ENCODE data around the gene PKMYT1.

The PKMYT1 gene

DNA sequence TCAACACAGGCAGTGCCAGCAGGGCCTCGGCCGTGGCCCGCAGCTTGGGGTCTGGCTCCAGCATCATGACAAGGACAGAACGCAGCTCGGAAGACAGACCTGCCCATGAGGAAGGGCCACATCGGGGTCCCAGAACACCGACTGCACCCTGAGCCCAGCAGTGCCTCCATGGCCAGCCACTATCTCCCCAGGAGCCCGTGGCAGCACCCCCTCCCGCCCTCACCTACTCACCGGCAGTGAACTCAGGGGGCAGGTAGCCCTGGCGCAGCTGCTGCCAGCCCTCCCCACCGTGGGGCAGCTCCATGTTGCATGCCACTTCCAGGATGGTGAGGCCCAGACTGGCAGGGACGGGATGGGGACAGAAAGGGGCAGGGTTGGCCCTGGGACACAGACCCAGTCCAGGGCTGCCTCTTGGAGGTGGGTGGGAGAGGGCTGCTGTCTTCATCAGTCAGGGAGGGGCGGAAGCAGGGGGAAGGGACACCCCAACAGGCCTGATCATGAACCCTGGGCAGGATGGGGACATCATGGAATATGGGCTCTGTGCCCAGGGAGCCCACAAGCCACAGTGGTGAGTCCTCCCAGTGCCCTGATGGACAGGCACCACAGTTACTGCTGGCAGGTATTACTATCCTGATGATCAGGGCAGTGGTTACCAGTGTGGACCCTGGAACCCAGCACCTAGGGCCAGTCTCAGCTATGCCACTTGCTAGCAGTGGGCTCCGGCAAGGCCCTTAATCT, 5.8 kb downstream of the PKMYT1 start:
- Mint-ChIP-seq H3K27me3 (no peaks in the 10 kb centered on the region), H3K4me3 (no peak overlapping the region), H3K4me1 (peaks cover 51% of the 10 kb centered on the region), H3K27ac (no peak overlapping the region), H3K9me3 (no peaks in the 10 kb centered on the region)
- ATAC-seq (no peak), DNase-seq (no peak)

DNA sequence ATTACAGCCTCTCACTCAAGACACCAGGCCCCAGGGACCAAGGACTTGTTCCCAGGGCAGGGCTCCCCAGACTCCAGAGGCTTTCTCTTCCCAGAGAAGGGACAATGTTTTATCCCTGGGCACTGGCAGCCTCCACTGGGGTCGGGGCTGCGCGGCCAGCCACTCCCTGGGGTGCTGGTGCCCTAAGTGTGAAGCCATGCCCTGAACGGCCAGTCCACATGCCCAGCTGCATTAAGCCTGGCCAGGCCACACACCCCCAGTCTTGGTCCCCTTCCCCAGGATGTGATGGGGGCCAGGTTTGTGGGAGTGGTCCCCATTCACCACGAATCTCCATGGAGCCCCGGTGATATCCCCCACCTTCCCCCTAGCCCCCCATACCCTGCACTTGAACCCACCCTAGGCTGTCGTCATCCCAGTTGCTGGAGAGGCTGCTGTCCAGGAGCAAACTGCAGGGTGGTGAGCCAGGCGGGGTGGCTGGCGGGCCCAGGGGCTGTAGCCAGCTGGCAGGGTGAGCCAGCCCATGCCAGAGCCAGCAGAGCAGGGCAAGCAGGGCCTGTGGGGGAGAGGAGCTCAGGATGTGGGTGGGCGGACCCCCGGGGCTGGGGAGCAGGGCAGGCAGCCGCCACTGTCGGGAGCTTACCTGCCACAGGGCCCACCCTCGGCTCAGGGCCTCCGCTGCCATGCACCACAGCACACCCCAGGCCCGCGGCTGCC, 6.5 kb downstream of the PKMYT1 start:
- no peaks in the 10 kb centered on the region for H3K9me3 Mint-ChIP-seq

DNA sequence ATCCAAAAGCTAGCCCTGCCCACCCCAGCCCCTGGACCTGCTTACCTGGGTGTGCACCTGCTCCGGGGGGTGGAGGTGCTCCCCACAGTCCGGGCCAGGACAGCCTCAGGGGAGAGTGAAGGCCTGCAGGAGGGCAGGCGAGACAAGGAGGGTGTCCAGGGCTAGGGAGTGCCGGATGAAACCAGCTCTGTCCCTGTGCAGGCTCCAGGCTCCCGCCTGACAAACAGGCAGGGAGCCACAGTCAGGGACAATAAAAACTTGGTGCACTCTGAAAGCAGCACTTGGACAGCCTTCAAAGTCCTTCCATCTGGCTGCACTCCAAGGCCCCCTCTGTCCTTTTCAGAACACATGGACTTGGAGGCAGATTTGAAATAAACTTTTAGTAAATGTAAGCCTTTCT, 7.2 kb downstream of the PKMYT1 start:
- Mint-ChIP-seq H3K27me3 (peaks cover 7% of the 10 kb centered on the region), H3K4me3 (no peak overlapping the region), H3K27ac (no peak overlapping the region), H3K9me3 (no peaks in the 10 kb centered on the region), H3K4me1 (peaks cover 54% of the 10 kb centered on the region)
- ATAC-seq, result no peak
- DNase-seq, result no peak

More for the DNA sequence above, 6.5 kb downstream of the PKMYT1 start:
- ATAC-seq (no peak), DNase-seq (no peak)
- Mint-ChIP-seq H3K27me3 (peaks cover under 1% of the 10 kb centered on the region), H3K27ac (no peak overlapping the region), H3K4me1 (peaks cover 49% of the 10 kb centered on the region), H3K4me3 (no peak overlapping the region)

DNA sequence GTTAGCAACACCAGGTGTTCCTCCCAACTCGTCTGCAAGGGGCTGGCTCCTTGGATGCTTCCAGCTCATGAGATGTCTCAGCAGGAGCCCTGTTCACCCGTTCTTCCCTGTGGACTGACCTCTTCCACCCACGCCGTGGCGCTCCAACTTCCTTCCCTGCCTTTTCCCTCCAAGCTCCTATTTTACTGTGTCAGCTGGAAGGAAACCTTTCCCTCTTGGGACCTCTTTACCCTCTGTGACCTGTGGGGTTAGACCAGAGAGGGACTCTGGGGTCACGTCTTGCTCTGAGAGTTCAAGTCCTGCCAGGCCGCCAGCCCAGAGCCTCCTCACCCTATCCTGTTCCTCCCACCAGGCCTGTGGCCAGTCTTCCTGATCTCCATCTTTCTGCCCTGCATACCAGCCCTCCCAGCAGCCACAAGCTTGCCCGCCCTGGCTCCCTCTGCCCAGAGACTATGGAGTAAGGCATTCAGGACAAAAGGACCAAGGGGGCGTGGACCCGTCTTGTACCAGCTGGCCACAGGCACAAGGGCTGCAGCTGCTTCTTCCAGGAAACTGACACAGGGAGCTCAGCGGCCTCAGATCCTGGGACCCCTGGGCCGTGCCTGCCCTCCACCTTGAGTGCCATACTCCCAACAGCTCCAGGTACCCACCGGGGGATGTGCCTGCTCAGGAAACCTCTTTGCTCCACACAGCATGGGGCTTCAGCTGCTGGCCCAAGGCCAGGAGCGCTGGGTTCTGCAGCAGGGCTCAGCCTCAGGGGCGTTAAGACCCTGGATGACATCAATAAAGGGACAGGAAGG, 8.1 kb downstream of the PKMYT1 start:
- Mint-ChIP-seq H3K9me3 (no peaks in the 10 kb centered on the region), H3K4me3 (no peak overlapping the region), H3K4me1 (peaks cover 50% of the 10 kb centered on the region), H3K27me3 (peaks cover 16% of the 10 kb centered on the region), H3K27ac (peak overlapping the region; percentile 28 to 69)
- ATAC-seq (no peak), DNase-seq (no peak)

DNA sequence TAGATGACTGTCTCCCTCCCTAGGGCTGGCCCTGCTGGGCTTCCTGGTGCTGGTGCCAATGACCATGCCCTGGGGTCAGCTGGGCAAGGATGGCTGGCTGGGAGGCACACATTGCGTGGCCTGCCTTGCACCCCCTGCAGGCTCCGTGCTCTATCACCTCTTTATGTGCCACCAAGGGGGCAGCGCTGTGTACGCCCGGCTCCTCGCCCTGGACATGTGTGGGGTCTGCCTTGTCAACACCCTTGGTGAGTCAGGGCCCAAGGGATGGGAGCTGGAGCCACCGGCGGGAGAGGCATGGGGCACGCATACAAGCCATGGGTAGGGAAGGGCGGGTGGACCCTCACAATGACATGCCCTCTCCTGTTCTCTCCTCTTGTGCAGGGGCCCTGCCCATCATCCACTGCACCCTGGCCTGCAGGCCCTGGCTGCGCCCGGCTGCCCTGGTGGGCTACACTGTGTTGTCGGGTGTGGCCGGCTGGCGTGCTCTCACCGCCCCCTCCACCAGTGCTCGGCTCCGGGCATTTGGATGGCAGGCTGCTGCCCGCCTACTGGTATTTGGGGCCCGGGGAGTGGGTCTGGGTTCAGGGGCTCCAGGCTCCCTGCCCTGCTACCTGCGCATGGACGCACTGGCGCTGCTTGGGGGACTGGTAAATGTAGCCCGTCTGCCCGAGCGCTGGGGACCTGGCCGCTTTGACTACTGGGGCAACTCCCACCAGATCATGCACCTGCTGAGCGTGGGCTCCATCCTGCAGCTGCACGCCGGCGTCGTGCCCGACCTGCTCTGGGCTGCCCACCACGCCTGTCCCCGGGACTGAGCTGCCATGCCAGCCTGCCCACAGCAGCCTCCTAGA, 8.9 kb downstream of the PKMYT1 start:
- Mint-ChIP-seq H3K4me1 (peaks cover 41% of the 10 kb centered on the region), H3K27ac (peak overlapping the region in 1 of 2 donors; percentile 87), H3K4me3 (peak overlapping the region; percentile 73 to 86), H3K27me3 (peaks cover 19% of the 10 kb centered on the region), H3K9me3 (no peaks in the 10 kb centered on the region)
- no peak for ATAC-seq
- no peak for DNase-seq

DNA sequence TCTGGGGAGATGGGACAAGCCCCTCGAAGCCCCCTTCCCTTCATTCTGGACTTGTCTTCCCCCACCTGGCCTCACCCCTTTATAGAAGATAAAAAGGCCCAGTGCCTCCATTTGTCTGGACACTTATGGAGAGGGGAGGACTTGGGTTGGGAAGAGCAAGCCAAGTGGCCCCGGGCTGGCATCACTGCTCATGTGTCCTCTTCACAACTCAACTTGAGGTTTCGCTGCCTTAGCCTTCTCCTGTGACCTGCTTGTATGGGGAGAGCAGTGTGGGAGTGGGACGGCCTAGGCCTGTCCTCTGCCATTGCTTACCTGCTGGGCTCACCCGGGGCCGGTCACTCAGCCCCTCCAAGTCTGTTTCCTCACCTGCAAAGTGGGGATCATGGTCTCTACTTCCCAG, 9.7 kb downstream of the PKMYT1 start:
- Mint-ChIP-seq H3K27ac (peak overlapping the region in 1 of 2 donors; percentile 87), H3K4me1 (peaks cover 43% of the 10 kb centered on the region), H3K9me3 (no peaks in the 10 kb centered on the region), H3K27me3 (peaks cover 27% of the 10 kb centered on the region), H3K4me3 (peak overlapping the region; percentile 73 to 86)
- DNase-seq (no peak), ATAC-seq (no peak)

DNA sequence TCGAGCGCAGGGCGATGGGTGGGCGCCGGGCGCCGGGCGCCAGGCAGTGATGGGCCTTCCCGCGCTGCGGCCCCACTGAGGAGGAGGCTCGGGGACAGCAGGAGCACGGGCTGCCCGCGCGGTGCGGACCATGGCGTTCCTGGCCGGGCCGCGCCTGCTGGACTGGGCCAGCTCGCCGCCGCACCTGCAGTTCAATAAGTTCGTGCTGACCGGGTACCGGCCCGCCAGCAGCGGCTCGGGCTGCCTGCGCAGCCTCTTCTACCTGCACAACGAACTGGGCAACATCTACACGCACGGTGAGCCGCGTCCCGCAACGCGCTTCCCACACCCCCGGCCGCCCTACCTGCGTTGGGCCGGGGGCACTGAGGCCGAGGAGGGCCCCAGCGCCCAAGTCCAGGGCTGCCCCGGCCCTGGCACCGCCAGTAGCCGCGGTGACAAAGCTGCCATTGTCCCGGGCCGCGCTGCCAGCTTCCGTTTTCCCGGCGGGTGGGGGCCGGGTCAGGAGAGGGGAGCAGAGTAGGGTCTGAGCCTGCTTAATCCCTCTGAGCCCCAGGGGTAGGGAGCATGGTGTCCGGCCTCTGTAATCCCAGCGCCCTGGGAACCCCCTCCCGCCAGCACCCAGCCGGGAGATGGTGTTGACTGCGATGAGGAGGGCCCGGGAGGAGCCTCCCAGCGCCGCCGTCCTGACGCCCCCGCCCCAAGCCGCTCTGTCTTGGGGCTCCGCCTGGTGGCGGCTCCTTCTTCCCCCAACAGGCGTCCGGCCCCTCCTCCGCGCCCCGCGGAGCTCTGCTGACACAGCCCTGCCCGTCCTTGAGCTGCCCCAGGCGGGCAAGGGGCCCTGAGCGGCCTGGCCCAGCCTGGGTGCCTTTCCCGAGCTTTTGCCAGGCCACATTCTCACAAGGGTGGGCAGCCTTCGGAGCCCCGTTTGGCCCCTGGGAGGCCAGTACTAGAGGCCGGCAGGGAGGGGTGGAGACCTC, 10.4 kb downstream of the PKMYT1 start:
- H3K27me3 Mint-ChIP-seq, result peaks cover 34% of the 10 kb centered on the region
- no peaks in the 10 kb centered on the region for H3K9me3 Mint-ChIP-seq
- peak; percentile 84 to 88 for DNase-seq
- peak overlapping the region in 1 of 2 donors; percentile 63 for H3K27ac Mint-ChIP-seq
- peak overlapping the region; percentile 73 to 86 for H3K4me3 Mint-ChIP-seq
- H3K4me1 Mint-ChIP-seq, result peaks cover 50% of the 10 kb centered on the region
- peak; percentile 77 for ATAC-seq

DNA sequence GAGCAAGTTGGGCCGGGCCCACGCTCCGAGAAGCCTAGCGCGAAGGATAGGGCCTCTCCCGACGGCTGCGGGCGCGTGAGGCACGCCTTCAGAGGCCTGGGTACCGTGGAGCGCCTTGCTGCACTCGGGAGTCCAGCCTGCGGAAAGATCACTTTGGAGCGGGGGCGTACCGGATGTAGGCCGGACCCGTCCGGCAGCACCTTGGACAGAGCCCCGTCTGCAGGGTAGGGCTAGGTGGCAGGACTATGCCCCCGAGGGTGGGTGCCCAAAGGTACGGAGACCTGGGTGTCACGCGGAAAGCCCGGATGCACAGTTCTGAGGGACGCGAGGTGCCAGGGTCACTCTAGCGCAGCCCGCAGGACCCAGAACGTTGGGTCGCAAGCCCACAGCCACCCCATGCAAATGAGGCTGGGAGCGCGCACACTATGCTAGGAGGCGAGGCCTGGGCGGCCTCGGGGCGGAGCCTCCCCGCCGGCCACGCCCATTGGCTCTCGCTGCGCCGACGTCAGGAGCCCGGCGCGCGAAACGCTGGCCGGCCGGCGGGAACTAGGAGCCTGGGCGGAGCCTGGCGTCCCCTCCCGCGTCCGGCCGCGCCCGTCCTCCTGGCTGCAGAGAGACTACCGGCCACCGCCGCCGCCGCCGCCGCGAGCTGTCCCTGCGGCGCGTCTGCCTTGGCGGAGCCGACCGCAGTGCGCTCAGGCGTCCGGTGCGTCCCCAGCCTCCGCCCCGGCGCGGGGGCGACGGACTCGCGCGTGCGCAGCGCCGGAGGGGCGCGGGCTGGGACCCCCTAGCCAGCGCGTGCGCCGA, 11.3 kb downstream of the PKMYT1 start, which contains the start of gene PAQR4:
Gene PAQR4, plus strand, starts transcription at position 611 of the 807 bp plus-strand sequence. CDS start 327 bp downstream, outside the sequence.
- Mint-ChIP-seq H3K27ac (peak within 1 kb of the TSS in 1 of 2 donors; percentile 91), H3K4me1 (peaks cover 59% of the 10 kb centered on the region), H3K27me3 (peaks cover 43% of the 10 kb centered on the region), H3K4me3 (peak within 1 kb of the TSS; percentile 77 to 86), H3K9me3 (no peaks in the 10 kb centered on the region)
- peak; percentile 88 to 89 for DNase-seq
- peak; percentile 82 for ATAC-seq

DNA sequence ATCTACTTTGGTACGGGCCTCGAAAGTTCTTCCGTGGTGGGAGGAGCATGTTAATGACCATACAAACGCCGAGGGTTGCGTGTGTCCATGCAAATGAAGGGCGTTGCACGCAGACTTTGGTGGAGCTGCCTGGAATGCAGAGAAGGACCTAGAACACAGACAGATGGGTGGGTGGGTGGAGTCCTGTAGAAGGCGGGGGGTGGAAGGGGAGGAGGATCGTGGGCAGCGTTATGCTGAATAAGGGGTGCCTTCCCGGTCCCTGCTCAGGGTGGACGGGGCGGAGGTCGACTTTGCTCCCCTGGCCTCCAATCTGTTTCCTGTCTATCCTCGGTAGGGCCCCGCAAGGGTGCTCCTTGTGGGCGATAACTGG, 11.9 kb downstream of the PKMYT1 start:
- H3K27ac Mint-ChIP-seq, result peak overlapping the region in 1 of 2 donors; percentile 91
- H3K4me1 Mint-ChIP-seq, result peaks cover 65% of the 10 kb centered on the region
- H3K27me3 Mint-ChIP-seq, result peaks cover 49% of the 10 kb centered on the region
- ATAC-seq (no peak), DNase-seq (no peak)
- no peaks in the 10 kb centered on the region for H3K9me3 Mint-ChIP-seq
- H3K4me3 Mint-ChIP-seq, result peak overlapping the region; percentile 77 to 82

DNA sequence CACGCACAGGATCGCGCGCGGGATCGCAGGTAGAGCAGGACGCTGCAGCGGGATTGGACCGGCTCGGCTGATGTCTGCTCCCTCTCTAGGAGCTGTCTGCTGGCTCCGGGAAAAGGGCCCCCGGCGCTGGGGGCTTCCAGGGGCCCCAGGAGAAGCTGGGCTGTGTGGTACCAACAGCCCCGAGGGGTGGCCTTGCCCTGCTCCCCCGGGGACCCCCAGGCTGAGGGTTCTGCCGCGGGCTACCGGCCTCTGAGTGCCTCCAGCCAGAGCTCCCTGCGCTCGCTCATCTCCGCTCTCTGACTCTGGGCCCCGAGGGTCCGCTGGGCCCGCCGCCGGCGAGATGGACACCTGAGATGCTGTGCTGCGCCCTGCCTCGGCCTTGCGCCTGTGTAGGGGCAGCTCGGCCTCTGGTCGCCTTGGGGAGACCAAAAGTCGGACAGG, 12.5 kb downstream of the PKMYT1 start:
- Mint-ChIP-seq H3K4me3 (peak overlapping the region; percentile 77 to 82), H3K4me1 (peaks cover 67% of the 10 kb centered on the region), H3K27me3 (peaks cover 54% of the 10 kb centered on the region), H3K9me3 (no peaks in the 10 kb centered on the region), H3K27ac (no peak overlapping the region)
- DNase-seq (no peak), ATAC-seq (no peak)

DNA sequence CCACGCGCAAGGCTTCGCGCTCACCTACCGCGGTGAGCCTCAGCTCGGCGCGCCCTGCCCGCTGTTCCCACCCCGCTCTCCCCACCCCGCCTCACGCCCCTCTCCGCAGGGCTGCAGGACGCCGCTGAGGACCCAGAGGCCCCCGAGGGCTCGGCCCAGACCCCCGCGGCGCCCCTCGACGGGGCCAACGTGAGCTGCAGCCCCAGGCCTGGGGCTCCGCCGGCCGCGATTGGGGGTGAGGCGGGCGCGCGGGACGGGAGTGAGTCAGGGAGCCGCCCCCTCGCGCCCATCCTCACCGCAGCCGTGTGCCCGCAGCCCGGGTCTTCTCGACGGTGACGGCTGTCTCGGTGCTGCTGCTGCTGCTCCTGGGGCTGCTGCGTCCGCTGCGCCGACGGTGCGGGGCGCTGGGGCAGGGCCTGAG, 13.0 kb downstream of the PKMYT1 start:
- Mint-ChIP-seq H3K4me1 (peaks cover 67% of the 10 kb centered on the region), H3K27ac (no peak overlapping the region), H3K4me3 (no peak overlapping the region), H3K27me3 (peaks cover 59% of the 10 kb centered on the region), H3K9me3 (no peaks in the 10 kb centered on the region)
- ATAC-seq (no peak), DNase-seq (peak in 1 of 2 donors; percentile 11)

DNA sequence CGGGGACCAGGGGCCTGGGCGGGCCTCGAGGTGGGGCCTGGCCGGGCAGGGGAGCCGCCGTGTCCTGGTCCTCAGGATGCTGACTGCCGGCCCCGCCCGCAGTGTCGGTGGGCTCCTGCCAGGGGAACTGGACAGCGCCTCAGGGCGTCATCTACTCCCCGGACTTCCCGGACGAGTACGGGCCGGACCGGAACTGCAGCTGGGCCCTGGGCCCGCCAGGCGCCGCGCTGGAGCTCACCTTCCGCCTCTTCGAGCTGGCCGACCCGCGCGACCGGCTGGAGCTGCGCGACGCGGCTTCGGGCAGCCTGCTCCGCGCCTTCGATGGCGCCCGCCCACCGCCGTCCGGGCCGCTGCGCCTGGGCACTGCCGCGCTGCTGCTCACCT, 13.4 kb downstream of the PKMYT1 start:
- no peak for ATAC-seq
- Mint-ChIP-seq H3K27me3 (peaks cover 64% of the 10 kb centered on the region), H3K27ac (no peak overlapping the region), H3K9me3 (no peaks in the 10 kb centered on the region), H3K4me3 (no peak overlapping the region), H3K4me1 (peaks cover 68% of the 10 kb centered on the region)
- peak in 1 of 2 donors; percentile 24 for DNase-seq

DNA sequence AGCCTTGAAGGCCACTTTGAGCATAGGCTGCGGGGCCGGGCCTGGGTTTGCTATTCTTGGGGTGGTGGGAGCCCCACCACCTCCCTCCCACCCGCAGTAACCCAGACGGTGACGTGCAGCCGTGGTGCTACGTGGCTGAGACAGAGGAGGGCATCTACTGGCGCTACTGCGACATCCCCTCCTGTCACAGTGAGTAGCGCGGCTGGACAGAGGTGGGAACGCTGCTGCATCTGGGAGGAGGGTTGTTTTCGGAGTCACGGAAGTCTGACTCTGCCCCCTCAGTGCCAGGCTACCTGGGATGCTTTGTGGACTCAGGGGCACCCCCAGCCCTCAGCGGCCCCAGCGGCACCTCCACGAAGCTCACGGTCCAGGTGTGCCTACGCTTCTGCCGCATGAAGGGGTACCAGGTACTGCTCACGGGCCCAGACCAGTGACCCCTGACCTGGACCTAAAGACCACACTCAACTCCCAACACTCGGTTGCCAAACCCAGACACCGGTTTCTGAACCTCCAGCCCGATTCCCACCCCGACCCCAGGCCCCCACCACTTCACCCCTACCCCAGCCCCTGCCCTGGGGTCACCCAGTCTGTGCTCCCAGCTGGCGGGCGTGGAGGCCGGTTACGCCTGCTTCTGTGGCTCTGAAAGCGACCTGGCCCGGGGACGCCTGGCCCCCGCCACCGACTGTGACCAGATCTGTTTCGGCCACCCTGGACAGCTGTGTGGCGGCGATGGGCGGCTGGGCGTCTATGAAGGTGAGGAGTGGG, 14.0 kb downstream of the PKMYT1 start:
- H3K4me3 Mint-ChIP-seq, result no peak overlapping the region

More for the DNA sequence above, 14.0 kb downstream of the PKMYT1 start:
- DNase-seq (peak in 1 of 2 donors; percentile 11), ATAC-seq (no peak)
- Mint-ChIP-seq H3K27ac (no peak overlapping the region), H3K4me1 (peaks cover 70% of the 10 kb centered on the region), H3K9me3 (no peaks in the 10 kb centered on the region), H3K27me3 (peaks cover 67% of the 10 kb centered on the region)
